Naive thymus-derived CD4-positive, alpha-beta T cell (primary cell): ENCODE measurements around the gene ZNF608. TPM values are rescaled to one million over a fixed set of nuclear protein-coding genes. Genes with fewer than 3 reads are reported as not detected.

Experiments
- ATAC-seq: fragments of 150-1000 bp; cut with Tn5 transposase; 2 replicates; pipeline ENCODE4 v1.10.0; 2021; ENCODE audit warnings: mild to moderate bottlenecking, moderate library complexity
- CTCF ChIA-PET: fragments of 350-600 bp; sonication (Branson Sonifier 250); formaldehyde crosslinking; loops from one replicate; lab custom pipeline; 2021; ENCODE audit warnings: antibody characterized with exemption; lab: Charles Lee
- POLR2A ChIA-PET: fragments of 350-600 bp; sonication (Branson Sonifier 250); formaldehyde crosslinking; loops from one replicate; lab custom pipeline; 2021; ENCODE audit warnings: antibody characterized with exemption, inconsistent platforms; lab: Charles Lee
- DNase-seq, 9 donors: peaks; one replicate each; pipeline versions ENCODE4 v3.0.0 to v3.0.0-alpha.2; 2020 to 2022; ENCODE audit warnings: mixed read lengths in 1 of 9
- H3K27ac ChIP-seq: one replicate; pipeline ENCODE4 v1.7.0; 2013; ENCODE audit warnings: mild to moderate bottlenecking, low read depth, low read length, moderate library complexity
- H3K27me3 ChIP-seq, 2 donors: one replicate each; pipeline ENCODE4 v1.7.0; 2013; ENCODE audit warnings: low read length in 2 of 2, mild to moderate bottlenecking in 2 of 2, moderate library complexity in 2 of 2; ENCODE audit not compliant: control insufficient read depth in 2 of 2, insufficient read depth in 2 of 2
- H3K36me3 ChIP-seq, 3 experiments: 1 replicate in 2 of 3; 2 replicates in 1 of 3; pipeline ENCODE4 v1.7.0; 2013; ENCODE audit warnings: low read length in 3 of 3, mild to moderate bottlenecking in 3 of 3, moderate library complexity in 1 of 3; ENCODE audit not compliant: insufficient read depth in 3 of 3, control insufficient read depth in 2 of 3
- H3K4me1 ChIP-seq, 2 donors: one replicate each; pipeline ENCODE4 v1.7.0; 2013; ENCODE audit warnings: low read length in 2 of 2, mild to moderate bottlenecking in 2 of 2, moderate library complexity in 1 of 2; ENCODE audit not compliant: control insufficient read depth in 2 of 2, insufficient read depth in 2 of 2
- H3K4me3 ChIP-seq: 2 replicates; pipeline ENCODE4 v1.7.0; 2013; ENCODE audit warnings: mild to moderate bottlenecking, low read length
- H3K9me3 ChIP-seq, 3 experiments: 1 replicate in 2 of 3; 2 replicates in 1 of 3; pipeline ENCODE4 v1.7.0; 2013; ENCODE audit warnings: low read length in 3 of 3; ENCODE audit not compliant: control insufficient read depth in 2 of 3
- H3K27ac Mint-ChIP-seq, 9 donors: one replicate each; pipeline ENCODE4 v1.8.0; 2020 to 2022; ENCODE audit warnings: mixed read lengths in 9 of 9, mild to moderate bottlenecking in 8 of 9, moderate library complexity in 5 of 9, inconsistent platforms in 2 of 9
- H3K27me3 Mint-ChIP-seq, 5 donors: one replicate each; pipeline ENCODE4 v1.8.0; 2021 to 2022; ENCODE audit warnings: mixed read lengths in 5 of 5, mild to moderate bottlenecking in 1 of 5
- H3K36me3 Mint-ChIP-seq, 5 donors: one replicate each; pipeline ENCODE4 v1.8.0; 2020 to 2022; ENCODE audit warnings: mixed read lengths in 5 of 5, mild to moderate bottlenecking in 3 of 5, inconsistent platforms in 1 of 5
- H3K4me1 Mint-ChIP-seq, 7 donors: one replicate each; pipeline ENCODE4 v1.8.0; 2020 to 2022; ENCODE audit warnings: mixed read lengths in 7 of 7, mild to moderate bottlenecking in 3 of 7, inconsistent platforms in 1 of 7
- H3K4me3 Mint-ChIP-seq, 10 donors: one replicate each; pipeline ENCODE4 v1.8.0; 2020 to 2022; ENCODE audit warnings: mild to moderate bottlenecking in 10 of 10, mixed read lengths in 10 of 10, moderate library complexity in 6 of 10, inconsistent platforms in 2 of 10
- H3K9me3 Mint-ChIP-seq, 11 donors: one replicate each; pipeline ENCODE4 v1.8.0; 2020 to 2022; ENCODE audit warnings: mixed read lengths in 11 of 11, mild to moderate bottlenecking in 4 of 11, inconsistent platforms in 1 of 11, moderate library complexity in 1 of 11
- intact Hi-C, 2 donors: fragments of 100-400 bp; cut with micrococcal nuclease; formaldehyde crosslinking; loops; one replicate each; pipeline ENCODE4 v1.15.1; 2023
- polyA plus RNA-seq, 2 donors: library from polyadenylated mRNA; unstranded; fragments of 300-500 nt; fragmentation: Illumina TruSeq; gene quantifications; one replicate each; pipeline ENCODE4 v1.2.3, GENCODE V29; 2021
- total RNA-seq, 6 experiments: library from RNA in 5 of 6; stranded (reverse) in 5 of 6; gene quantifications; 1 replicate in 5 of 6; 2 replicates in 1 of 6; pipeline ENCODE4 v1.2.3 and lab custom pipeline; 2021 to 2026

ZNF608 gene
- total and polyA plus RNA-seq, 7 experiments from 2014 or later: 0.90 to 1.5 TPM; not detected in 5

GRCh38 chr5:124771761-124772160, 25.3 kb upstream of the ZNF608 start:
- H3K36me3 ChIP-seq: no peaks in the 10 kb centered on the region
- peaks cover 0 to 11% (median 0%) of the 10 kb centered on the region in 5 donors for H3K27me3 Mint-ChIP-seq
- no peak for DNase-seq
- H3K27ac Mint-ChIP-seq: no peak overlapping the region
- no peaks in the 10 kb centered on the region for H3K9me3 ChIP-seq
- H3K4me1 ChIP-seq: no peaks in the 10 kb centered on the region
- POLR2A ChIA-PET: no interaction called here
- H3K4me3 Mint-ChIP-seq: no peak overlapping the region
- no peak overlapping the region for H3K27ac ChIP-seq
- CTCF ChIA-PET: no interaction called here
- no peaks in the 10 kb centered on the region for H3K27me3 ChIP-seq
- no peak for ATAC-seq
- H3K4me3 ChIP-seq: no peak overlapping the region
- H3K36me3 Mint-ChIP-seq: no peaks in the 10 kb centered on the region
- intact Hi-C loops: no loop called here
- H3K9me3 Mint-ChIP-seq: peaks cover 0 to 4% (median 0%) of the 10 kb centered on the region in 11 donors
- peaks cover 0 to 4% (median 0%) of the 10 kb centered on the region in 7 donors for H3K4me1 Mint-ChIP-seq

DNA sequence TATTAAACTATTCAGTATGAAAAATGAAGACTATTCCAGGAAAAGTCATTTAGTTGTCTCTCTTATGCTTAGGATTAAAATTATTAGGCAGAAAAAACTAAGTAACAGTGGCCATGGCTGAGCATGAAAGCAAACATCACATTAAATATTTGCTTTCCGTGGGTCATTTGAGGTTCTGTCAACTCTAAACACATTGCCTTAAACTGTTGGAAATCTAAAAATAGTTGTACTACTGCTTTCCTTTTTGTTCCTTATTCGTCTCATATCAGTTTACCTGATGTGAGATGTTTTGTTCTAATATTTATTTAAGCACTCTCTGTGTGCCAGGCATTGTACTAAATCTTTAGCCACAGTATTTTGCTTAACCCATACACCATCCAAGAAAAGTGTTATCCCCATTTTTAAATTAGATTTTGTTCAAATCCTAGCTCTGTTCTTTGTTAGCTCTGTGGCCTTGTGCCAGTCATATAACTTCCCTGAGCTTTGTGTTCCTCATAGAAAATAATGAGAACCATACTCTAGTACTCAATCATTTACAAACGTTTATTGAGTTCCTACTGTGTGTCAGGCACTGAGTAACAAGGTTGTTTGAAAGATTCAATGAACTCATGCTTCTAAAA, 18.7 kb upstream of the ZNF608 start:
- no peak for DNase-seq
- peaks cover 0 to 1% (median 0%) of the 10 kb centered on the region in 7 donors for H3K4me1 Mint-ChIP-seq
- no peak for ATAC-seq
- ChIA-PET CTCF (no interaction called here), POLR2A (interaction anchor here (0.7 kb wide), 1 partner anchor 9 kb away, joined by 3 read pairs; no protein-coding TSS in a partner anchor)
- H3K4me1 ChIP-seq: no peaks in the 10 kb centered on the region
- H3K27ac Mint-ChIP-seq: no peak overlapping the region
- H3K27me3 Mint-ChIP-seq: peaks cover 0 to 6% (median 0%) of the 10 kb centered on the region in 5 donors
- intact Hi-C loops: no loop called here
- H3K36me3 Mint-ChIP-seq: no peaks in the 10 kb centered on the region
- H3K9me3 ChIP-seq: no peaks in the 10 kb centered on the region
- no peak overlapping the region for H3K4me3 ChIP-seq
- no peaks in the 10 kb centered on the region for H3K27me3 ChIP-seq
- no peaks in the 10 kb centered on the region for H3K36me3 ChIP-seq
- no peak overlapping the region for H3K27ac ChIP-seq
- H3K9me3 Mint-ChIP-seq: peaks cover 0 to 11% (median 3%) of the 10 kb centered on the region in 11 donors
- H3K4me3 Mint-ChIP-seq: no peak overlapping the region

GRCh38 chr5:124764585-124764984, 18.1 kb upstream of the ZNF608 start:
- Histone ChIP-seq H3K27me3 (no peaks in the 10 kb centered on the region), H3K4me3 (no peak overlapping the region), H3K27ac (no peak overlapping the region), H3K9me3 (no peaks in the 10 kb centered on the region), H3K4me1 (no peaks in the 10 kb centered on the region), H3K36me3 (no peaks in the 10 kb centered on the region)
- CTCF ChIA-PET: no interaction called here
- POLR2A ChIA-PET: interaction anchor here (0.7 kb wide), 1 partner anchor 9 kb away, joined by 3 read pairs; no protein-coding TSS in a partner anchor
- no peak overlapping the region for H3K27ac Mint-ChIP-seq
- intact Hi-C loops: no loop called here
- no peak overlapping the region for H3K4me3 Mint-ChIP-seq
- ATAC-seq (no peak), DNase-seq (no peak)
- peaks cover 0 to under 1% (median 0%) of the 10 kb centered on the region in 5 donors for H3K27me3 Mint-ChIP-seq
- H3K4me1 Mint-ChIP-seq: peaks cover 0 to 1% (median 0%) of the 10 kb centered on the region in 7 donors
- H3K36me3 Mint-ChIP-seq: no peaks in the 10 kb centered on the region
- peaks cover 0 to 11% (median 3%) of the 10 kb centered on the region in 11 donors for H3K9me3 Mint-ChIP-seq

- ATAC-seq: no peak
- no peaks in the 10 kb centered on the region for H3K4me1 Mint-ChIP-seq
- intact Hi-C loops: no loop called here
- POLR2A ChIA-PET: no interaction called here
- no peaks in the 10 kb centered on the region for H3K36me3 ChIP-seq
- H3K27me3 Mint-ChIP-seq: no peaks in the 10 kb centered on the region
- peaks cover 0 to 6% (median 3%) of the 10 kb centered on the region in 11 donors for H3K9me3 Mint-ChIP-seq
- H3K9me3 ChIP-seq: no peaks in the 10 kb centered on the region
- H3K27me3 ChIP-seq: no peaks in the 10 kb centered on the region
- CTCF ChIA-PET: no interaction called here
- H3K36me3 Mint-ChIP-seq: no peaks in the 10 kb centered on the region
- no peak for DNase-seq
- no peak overlapping the region for H3K4me3 ChIP-seq
- H3K4me3 Mint-ChIP-seq: no peak overlapping the region
- no peak overlapping the region for H3K27ac ChIP-seq
- no peaks in the 10 kb centered on the region for H3K4me1 ChIP-seq
- no peak overlapping the region for H3K27ac Mint-ChIP-seq
These were observed 14.6 kb upstream of the ZNF608 start for GRCh38 chr5:124761010-124761409.

DNA sequence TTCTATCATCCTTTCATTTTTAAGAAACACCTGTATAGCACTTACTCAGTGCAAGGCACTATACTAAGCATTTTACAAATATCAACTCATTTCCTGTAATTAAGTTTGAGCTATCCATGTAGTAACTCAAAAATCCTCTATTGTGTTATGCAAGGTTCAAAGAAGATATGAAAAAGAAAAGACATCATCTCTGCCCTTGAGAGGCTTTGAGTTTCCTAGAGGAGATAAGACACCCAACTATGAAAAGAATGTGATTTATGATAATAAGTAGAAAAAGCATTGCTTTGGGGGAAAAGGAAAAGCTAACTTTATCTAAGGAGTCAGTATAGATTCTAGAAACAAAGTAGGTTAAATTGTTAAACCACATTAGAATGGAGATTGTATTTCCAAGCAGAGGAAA, 14.2 kb upstream of the ZNF608 start:
- Histone ChIP-seq H3K4me1 (no peaks in the 10 kb centered on the region), H3K36me3 (no peaks in the 10 kb centered on the region), H3K27ac (no peak overlapping the region), H3K9me3 (no peaks in the 10 kb centered on the region), H3K27me3 (no peaks in the 10 kb centered on the region), H3K4me3 (no peak overlapping the region)
- H3K36me3 Mint-ChIP-seq: no peaks in the 10 kb centered on the region
- POLR2A ChIA-PET: no interaction called here
- DNase-seq (no peak), ATAC-seq (no peak)
- H3K9me3 Mint-ChIP-seq: peaks cover 0 to 10% (median 3%) of the 10 kb centered on the region in 11 donors
- intact Hi-C loops: no loop called here
- H3K27me3 Mint-ChIP-seq: no peaks in the 10 kb centered on the region
- no peak overlapping the region for H3K27ac Mint-ChIP-seq
- no peaks in the 10 kb centered on the region for H3K4me1 Mint-ChIP-seq
- H3K4me3 Mint-ChIP-seq: no peak overlapping the region
- CTCF ChIA-PET: no interaction called here

DNA sequence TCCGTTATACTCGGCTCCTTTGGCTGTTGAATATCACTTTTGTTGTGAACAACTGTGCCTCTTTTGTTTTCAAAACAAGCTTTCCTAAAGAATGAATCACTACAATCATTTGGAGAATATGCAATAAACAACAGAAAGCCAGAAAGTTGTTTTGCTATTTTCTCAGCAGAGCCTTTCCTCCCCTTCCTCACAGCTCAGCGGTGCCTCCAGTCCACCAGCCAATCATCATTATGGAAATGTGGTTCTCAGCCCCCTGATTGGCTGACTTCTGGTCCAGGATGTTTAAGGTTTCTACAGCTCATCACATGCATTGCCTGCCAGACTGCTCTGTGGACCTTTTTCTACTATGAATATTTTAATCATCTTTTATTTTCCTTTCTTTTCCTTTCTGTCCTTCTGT, 9.1 kb upstream of the ZNF608 start:
- ChIA-PET CTCF (no interaction called here), POLR2A (no interaction called here)
- Histone ChIP-seq H3K9me3 (no peaks in the 10 kb centered on the region), H3K27ac (no peak overlapping the region), H3K36me3 (no peaks in the 10 kb centered on the region), H3K4me3 (no peak overlapping the region), H3K27me3 (no peaks in the 10 kb centered on the region), H3K4me1 (no peaks in the 10 kb centered on the region)
- Mint-ChIP-seq H3K27ac (no peak overlapping the region), H3K4me3 (no peak overlapping the region), H3K4me1 (peaks cover 0 to 1% (median 0%) of the 10 kb centered on the region in 7 donors), H3K27me3 (peaks cover 5 to 19% (median 14%) of the 10 kb centered on the region in 5 donors), H3K36me3 (no peaks in the 10 kb centered on the region), H3K9me3 (peaks cover 0 to 10% (median 0%) of the 10 kb centered on the region in 11 donors)
- ATAC-seq: no peak
- no peak for DNase-seq
- intact Hi-C loops: no loop called here

DNA sequence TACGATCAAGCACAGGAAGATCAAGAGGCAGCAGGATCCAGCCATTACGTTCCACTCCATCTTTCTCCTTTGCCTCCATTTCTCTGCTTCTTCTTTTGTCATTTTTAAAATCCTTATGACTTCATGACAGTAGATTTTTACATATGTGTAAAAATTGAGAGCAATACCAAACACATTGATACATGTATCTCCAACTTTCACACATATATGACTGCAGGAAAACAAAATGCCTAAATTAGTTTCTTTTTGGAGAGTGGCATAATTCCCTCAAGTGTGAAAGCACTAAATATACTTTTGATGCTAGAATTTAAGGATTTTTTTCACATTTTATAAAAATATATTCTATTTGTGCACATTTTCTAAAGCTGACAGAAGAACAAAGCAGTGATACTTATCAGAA, 8.6 kb upstream of the ZNF608 start:
- H3K27ac Mint-ChIP-seq: no peak overlapping the region
- ChIA-PET CTCF (no interaction called here), POLR2A (no interaction called here)
- no peaks in the 10 kb centered on the region for H3K9me3 ChIP-seq
- no peak overlapping the region for H3K4me3 Mint-ChIP-seq
- intact Hi-C loops: no loop called here
- H3K36me3 Mint-ChIP-seq: no peaks in the 10 kb centered on the region
- H3K4me3 ChIP-seq: no peak overlapping the region
- no peaks in the 10 kb centered on the region for H3K27me3 ChIP-seq
- H3K27me3 Mint-ChIP-seq: peaks cover 10 to 23% (median 16%) of the 10 kb centered on the region in 5 donors
- H3K9me3 Mint-ChIP-seq: peaks cover 0 to 10% (median 0%) of the 10 kb centered on the region in 11 donors
- no peaks in the 10 kb centered on the region for H3K4me1 ChIP-seq
- no peak overlapping the region for H3K27ac ChIP-seq
- ATAC-seq (no peak), DNase-seq (no peak)
- peaks cover 0 to 1% (median 0%) of the 10 kb centered on the region in 7 donors for H3K4me1 Mint-ChIP-seq
- no peaks in the 10 kb centered on the region for H3K36me3 ChIP-seq
